OCI-M2 (cell line): ENCODE measurements around the gene ZNF57.
"Not testable (repeated sequence)": the region's sequence is repeated elsewhere in the genome, so short reads cannot be mapped to it uniquely, and the experiment has no call there.

Source experiments
- DNase-seq: peaks from one replicate; lab custom pipeline; 2025; ENCODE audit not compliant: unreplicated experiment; lab: John Stamatoyannopoulos, UW

ZNF57 gene

DNA sequence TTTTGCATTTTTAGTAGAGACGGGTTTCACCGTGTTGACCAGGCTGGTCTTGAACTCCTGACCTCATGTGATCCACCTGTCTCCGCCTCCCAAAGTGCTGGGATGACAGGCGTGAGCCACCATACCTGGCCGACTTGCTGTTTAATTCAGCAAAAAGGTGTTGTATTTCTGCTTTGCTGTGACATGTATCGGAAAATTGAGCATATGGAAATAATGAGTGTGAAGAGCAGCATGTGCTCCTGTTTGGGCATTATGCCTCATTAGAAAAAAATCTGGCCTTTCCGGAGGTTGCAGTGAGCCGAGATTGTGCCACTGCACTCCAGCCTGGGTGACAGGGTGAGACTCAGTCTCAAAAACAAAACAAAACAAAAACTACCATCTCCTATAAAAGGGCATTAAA lies 10.2 kb upstream of the ZNF57 start:
- DNase-seq: not testable (repeated sequence)

- DNase-seq: no peak
Measured at GRCh38 chr19:2896694-2897093, 4.0 kb upstream of the ZNF57 start.

GRCh38 chr19:2902590-2903218 lies 2.0 kb downstream of the ZNF57 start:
- DNase-seq: no peak

DNA sequence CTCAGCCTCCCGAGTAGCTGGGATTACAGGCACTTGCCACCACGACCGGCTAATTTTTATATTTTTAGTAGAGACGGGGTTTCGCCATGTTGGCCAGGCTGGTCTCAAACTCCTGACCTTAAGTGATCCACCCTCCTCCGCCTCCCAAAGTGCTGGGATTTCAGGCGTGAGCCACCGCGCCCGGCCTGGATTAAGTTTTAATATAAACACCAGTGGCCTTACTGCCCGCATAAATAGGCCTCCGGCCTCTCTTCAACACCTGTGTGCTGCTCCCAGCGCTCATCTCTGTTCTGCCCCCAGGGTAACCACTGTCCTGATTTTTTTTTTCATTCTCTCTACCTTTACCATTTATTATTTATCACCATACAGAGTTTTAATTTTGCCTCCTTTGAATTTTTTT lies 2.6 kb downstream of the ZNF57 start:
- DNase-seq: not testable (repeated sequence)

GRCh38 chr19:2905918-2906519 lies 5.3 kb downstream of the ZNF57 start:
- DNase-seq: no peak

DNA sequence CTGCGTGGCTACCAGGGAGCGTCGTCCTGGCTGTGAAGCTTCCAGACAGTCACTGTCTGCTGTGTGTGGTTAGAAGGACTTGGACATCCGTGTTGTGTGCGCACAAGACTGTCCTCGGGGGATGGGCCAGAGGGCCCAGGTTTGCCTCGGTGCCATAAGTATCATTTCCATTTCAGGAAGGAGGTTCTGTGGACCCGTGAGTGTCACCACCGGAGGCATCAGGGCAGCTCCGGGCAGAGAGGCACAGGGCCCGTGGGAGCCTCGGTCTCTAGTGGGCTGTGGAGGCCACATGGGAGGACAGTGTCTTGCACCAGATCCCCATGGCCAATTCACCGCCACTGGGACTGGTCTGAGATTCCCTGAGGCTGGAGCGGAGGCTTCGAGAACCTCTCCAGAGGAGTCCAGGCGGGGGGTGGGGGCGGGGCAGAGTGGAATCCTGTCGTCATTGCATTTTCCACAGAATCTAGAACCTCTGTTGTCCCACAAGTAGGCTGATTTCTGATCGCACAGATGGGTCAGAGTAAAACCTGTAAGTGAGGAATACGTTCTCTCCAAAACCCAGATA lies 6.0 kb downstream of the ZNF57 start:
- DNase-seq: no peak

DNA sequence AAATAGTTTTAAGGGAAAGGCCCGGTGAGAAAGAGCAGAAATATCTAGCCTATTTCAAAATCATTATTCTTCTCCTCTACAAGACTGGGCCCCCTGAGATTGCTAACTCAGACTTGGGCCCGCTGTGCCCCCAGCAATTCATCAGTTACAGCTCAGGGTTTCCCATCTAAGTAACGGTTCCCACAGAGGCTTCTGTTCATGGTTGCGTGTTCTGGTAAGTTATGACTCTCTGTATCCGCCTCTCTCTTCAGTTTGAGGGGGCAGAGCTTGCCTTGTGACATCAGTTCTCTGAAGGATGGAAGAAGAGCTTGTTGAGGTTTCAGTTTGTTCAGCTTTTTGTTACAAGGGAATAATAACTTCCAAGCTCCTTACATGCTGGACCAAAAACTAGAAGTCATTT lies 11.6 kb downstream of the ZNF57 start:
- DNase-seq: no peak

GRCh38 chr19:2917275-2918184 lies 16.8 kb downstream of the ZNF57 start:
- no peak for DNase-seq

- DNase-seq: no peak
Measured at GRCh38 chr19:2922987-2923386, 22.3 kb downstream of the ZNF57 start.

DNA sequence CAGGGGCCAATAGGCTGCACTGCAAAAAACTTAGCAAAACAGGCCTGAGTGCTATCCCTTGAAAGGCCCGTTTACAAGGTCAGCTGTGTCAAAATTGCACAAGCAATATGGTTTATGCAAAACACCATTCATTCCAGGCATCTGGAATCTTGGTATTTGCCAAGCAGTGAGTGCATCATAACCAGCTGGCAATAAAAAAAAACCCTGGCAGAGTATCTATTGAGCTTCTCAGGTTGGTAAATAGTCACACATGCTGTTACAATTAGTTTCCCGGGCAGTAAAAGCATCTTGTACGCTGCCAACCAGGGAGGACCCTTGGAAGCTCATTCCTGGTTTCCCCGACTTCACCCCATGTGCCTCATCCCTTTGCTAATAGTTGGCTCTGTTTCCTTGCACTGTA lies 22.8 kb downstream of the ZNF57 start:
- DNase-seq: no peak

DNA sequence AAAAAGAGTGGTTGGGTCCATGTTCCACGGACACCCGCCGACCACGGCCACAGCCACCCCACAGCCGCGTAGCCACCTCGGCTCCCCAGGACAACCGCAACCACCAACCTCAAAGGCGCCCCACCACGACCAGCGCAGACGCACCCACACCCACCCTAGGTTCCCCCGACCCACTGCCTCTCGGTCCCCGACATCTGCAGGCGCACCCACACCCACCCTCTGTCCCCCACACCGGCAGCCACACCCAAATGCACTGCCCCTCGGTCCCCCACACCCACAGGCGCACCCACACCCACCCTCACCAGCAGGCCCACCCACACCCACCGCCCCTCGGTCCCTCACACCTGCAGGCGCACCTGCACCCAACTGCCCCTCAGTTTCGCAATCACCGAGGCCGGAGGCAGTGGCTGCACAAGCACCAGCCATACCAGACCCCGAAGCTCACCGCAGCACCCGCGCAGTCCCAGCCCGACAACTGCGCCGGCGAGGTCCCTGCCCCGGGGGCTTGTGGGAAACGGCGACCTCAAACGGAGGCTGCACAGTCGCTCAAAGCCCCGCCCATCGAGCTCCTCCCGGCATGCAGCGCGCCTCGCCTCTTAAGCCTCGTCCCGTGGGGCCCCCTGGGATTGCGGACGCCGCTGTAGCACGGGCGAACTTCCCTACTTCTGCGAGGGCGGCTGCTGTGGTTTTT lies 25.8 kb downstream of the ZNF57 start:
- DNase-seq: no peak

DNA sequence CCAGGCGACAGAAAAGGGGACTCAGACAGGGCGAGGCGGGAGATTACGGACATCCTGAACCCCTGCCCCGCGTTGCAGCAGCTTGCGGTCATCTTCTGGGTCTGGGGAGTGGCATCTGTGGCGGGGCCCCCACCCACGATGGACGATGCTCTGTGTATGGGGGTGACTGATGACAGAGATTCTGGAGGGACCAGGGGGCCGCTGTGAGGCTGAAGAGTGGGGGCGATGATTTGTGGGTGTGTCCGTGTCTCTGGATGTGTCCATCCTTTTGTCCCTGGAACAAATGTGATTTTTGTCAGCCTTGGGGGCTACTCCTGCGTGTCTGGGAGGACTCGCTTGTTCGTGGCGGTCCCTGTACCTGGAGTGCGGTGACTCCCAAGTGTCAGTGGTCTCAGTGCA lies 26.3 kb downstream of the ZNF57 start:
- DNase-seq: no peak

GRCh38 chr19:2933490-2933910 lies 32.8 kb downstream of the ZNF57 start:
- no peak for DNase-seq

DNA sequence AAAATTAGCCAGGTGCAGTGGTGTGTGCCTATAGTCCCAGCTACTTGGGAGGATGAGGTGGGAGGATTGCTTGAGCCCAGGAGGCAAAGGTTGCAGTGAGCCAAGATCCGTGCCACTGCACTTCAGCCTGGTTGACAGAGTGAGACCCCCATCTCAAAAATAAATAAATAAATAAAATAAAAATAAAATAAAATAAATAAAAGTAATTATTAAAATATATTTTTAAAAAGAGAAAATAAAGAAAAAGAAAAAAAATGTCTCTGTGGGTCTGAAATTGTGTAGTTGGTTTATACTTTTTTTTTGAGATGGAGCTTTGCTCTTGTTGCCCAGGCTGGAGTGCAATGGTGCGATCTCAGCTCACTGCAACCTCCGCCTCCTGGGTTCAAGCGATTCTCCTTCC lies 35.1 kb downstream of the ZNF57 start:
- not testable (repeated sequence) for DNase-seq

GRCh38 chr19:2942928-2943640 lies 42.4 kb downstream of the ZNF57 start:
- no peak for DNase-seq

GRCh38 chr19:2944403-2944774 lies 43.7 kb downstream of the ZNF57 start:
- DNase-seq: no peak

DNA sequence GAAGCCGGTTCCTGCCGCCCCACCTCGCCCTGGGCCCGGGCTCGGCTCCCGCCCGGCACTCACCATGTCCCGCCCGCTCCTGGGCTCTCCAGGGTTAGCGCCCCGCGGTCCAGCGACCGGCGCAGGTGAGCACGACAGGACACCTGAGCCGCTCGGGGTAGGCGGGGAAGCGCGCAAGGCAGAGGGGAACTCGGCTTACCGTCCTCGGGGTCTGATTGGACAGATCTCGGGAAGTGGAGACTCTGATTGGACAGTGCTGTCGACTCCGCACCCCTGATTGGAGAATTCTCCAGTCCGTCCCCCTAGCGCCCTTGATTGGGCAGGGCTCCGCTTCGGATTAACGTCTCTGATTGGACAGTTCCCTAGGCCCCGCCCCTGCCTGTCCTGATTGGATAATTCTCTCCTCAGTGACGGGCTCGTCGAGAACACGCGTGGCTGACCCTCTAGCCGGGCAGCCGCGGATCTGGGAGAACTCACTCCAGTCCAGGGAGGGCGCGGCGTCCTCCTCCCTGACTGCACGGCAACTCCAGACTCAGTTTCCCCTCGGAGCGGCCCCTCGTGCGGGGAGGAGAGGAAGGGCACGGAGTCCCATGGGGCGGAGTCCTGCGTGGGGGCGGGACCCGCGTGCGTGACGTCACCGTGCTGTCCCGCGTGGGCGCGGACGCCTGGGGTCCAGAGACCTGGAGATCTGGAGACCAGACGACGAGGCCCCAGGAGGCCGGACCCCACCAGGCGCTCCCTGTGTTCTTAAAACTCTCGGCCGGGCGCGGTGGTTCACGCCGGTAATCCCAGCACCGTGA lies 44.2 kb downstream of the ZNF57 start, which contains the start of gene ZNF77:
TSS of gene ZNF77 (minus strand) at position 197 of the 800 bp plus-strand sequence. CDS start at position 66, 131 bp downstream.
- DNase-seq: peak; percentile 95

- no peak for DNase-seq
Measured at GRCh38 chr19:2945575-2946184, 45.0 kb downstream of the ZNF57 start.

- DNase-seq: peak; percentile 69
Measured at GRCh38 chr19:2949939-2950285, 49.2 kb downstream of the ZNF57 start.
